Upper lobe of right lung (tissue), 1 donor: Measurements from ENCODE around the gene ZSWIM3. TPM values are rescaled to one million over a fixed set of nuclear protein-coding genes. Genes with fewer than 3 reads are reported as not detected.
"Not testable (repeated sequence)": the region's sequence is repeated elsewhere in the genome, so short reads cannot be mapped to it uniquely, and the experiment has no call there.

Source experiments
- ATAC-seq: fragments of 200-7000 bp; cut with Tn5 transposase; one replicate; pipeline ENCODE4 v1.9.1; 2020; ENCODE audit warnings: mild to moderate bottlenecking, moderate library complexity
- DNase-seq: peaks from one replicate; pipeline ENCODE4 v3.0.0-alpha.2; 2020
- H3K27ac ChIP-seq: fragments of 200-600 bp; one replicate; pipeline ENCODE4 v1.8.0; 2022
- H3K27me3 ChIP-seq: fragments of 200-600 bp; one replicate; pipeline ENCODE4 v1.8.0; 2022; ENCODE audit warnings: mild to moderate bottlenecking
- H3K36me3 ChIP-seq: fragments of 200-600 bp; one replicate; pipeline ENCODE4 v1.8.0; 2022
- H3K4me1 ChIP-seq: fragments of 200-600 bp; one replicate; pipeline ENCODE4 v1.8.0; 2022
- H3K4me3 ChIP-seq: fragments of 200-600 bp; one replicate; pipeline ENCODE4 v1.8.0; 2022; ENCODE audit warnings: mild to moderate bottlenecking
- H3K9me3 ChIP-seq: fragments of 200-600 bp; one replicate; pipeline ENCODE4 v1.8.0; 2022
- intact Hi-C: fragments of 100-400 bp; cut with DNase I; formaldehyde crosslinking; loops from one replicate; pipeline ENCODE4 v1.11.0; 2022
- total RNA-seq: library from RNA; stranded (reverse); fragmentation: NEBNext Ultra II Directional; extraction: Animal tissue kit (Norgen Biotek cat#: 25700); gene quantifications from one replicate; pipeline ENCODE4 v1.2.1, GENCODE V29; 2021
- TF ChIP-seq, protein P1 (sequence below): fragments of 200-600 bp; IDR thresholded peaks from one replicate; pipeline ENCODE4 v1.8.0; 2022; ENCODE audit warnings: antibody characterized with exemption
- donor health status: DM: no; HTN: yes; CAD: no; lungs with severe emphysema.

Gene ZSWIM3
- total RNA-seq, 1 donor from 2014 or later = 4.0 TPM

GRCh38 chr20:45872626-45873025 is 15.2 kb downstream of the ZSWIM3 start:
- intact Hi-C loops = no loop called here
- DNase-seq (no peak), ATAC-seq (no peak)

DNA sequence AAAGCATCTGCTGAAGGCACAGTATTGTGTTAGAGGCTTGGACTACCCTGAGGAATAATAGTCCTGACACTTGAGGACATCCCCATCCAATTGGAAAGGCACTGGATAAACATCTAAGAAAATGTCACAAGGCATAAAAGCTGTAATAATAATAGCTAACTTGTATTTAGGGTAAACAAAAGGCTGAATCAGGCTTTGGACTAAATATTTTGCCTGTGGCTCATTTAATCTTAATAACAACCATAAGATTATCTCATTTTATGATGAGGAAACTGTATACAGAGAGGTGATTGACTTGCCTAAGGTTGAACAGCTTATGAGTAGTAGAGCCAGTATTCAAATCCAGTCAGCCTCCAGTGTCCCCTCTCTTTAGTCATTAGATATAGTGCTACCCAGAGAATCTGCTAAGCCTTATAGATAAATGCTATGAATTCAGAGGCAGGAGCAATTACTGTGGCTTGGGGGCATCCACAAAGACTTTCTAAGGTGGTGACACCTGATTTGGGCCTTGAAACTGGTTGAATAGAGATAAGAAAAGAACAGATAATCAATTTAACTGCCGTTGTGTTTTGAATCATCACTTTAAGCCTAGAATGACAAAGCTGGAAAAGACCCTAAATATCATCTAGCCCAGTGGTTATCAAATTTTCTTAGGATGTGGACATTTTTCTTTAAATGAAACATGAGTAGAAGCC is 16.1 kb downstream of the ZSWIM3 start:
- H3K36me3 ChIP-seq = peaks cover 15% of the 10 kb centered on the region
- DNase-seq = no peak
- H3K4me3 ChIP-seq = no peak overlapping the region
- no peaks in the 10 kb centered on the region for H3K27me3 ChIP-seq
- no peaks in the 10 kb centered on the region for H3K4me1 ChIP-seq
- TF ChIP-seq, protein P1, sequence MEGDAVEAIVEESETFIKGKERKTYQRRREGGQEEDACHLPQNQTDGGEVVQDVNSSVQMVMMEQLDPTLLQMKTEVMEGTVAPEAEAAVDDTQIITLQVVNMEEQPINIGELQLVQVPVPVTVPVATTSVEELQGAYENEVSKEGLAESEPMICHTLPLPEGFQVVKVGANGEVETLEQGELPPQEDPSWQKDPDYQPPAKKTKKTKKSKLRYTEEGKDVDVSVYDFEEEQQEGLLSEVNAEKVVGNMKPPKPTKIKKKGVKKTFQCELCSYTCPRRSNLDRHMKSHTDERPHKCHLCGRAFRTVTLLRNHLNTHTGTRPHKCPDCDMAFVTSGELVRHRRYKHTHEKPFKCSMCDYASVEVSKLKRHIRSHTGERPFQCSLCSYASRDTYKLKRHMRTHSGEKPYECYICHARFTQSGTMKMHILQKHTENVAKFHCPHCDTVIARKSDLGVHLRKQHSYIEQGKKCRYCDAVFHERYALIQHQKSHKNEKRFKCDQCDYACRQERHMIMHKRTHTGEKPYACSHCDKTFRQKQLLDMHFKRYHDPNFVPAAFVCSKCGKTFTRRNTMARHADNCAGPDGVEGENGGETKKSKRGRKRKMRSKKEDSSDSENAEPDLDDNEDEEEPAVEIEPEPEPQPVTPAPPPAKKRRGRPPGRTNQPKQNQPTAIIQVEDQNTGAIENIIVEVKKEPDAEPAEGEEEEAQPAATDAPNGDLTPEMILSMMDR = no peak
- intact Hi-C loops = no loop called here
- ATAC-seq = no peak
- no peaks in the 10 kb centered on the region for H3K9me3 ChIP-seq
- H3K27ac ChIP-seq = no peak overlapping the region

More at GRCh38 chr20:45872626-45873025, 15.2 kb downstream of the ZSWIM3 start:
- no peak overlapping the region for H3K27ac ChIP-seq
- H3K9me3 ChIP-seq = no peaks in the 10 kb centered on the region
- no peaks in the 10 kb centered on the region for H3K4me1 ChIP-seq
- peaks cover 6% of the 10 kb centered on the region for H3K36me3 ChIP-seq
- no peaks in the 10 kb centered on the region for H3K27me3 ChIP-seq
- TF ChIP-seq, protein P1 = no peak
- no peak overlapping the region for H3K4me3 ChIP-seq

DNA sequence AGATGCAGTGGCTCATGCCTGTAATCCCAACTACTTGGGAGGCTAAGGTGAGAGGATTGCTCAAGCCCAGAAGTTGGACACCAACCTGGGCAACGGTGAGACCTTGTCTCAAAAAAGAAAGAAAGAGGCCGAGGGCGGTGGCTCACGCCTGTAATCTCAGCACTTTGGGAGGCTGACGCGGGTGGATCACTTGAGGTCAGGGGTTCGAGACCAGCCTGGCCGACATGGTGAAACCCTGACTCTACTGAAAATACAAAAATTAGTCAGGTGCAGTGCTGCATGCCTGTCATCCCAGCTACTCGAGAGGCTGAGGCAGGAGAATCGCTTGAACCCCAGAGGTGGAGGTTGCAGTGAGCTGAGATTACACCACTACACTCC is 16.7 kb downstream of the ZSWIM3 start:
- H3K4me1 ChIP-seq, H3K27ac ChIP-seq, H3K27me3 ChIP-seq, H3K9me3 ChIP-seq, DNase-seq, intact Hi-C loops, H3K4me3 ChIP-seq, ATAC-seq: not testable (repeated sequence)
- H3K36me3 ChIP-seq = peaks cover 18% of the 10 kb centered on the region

DNA sequence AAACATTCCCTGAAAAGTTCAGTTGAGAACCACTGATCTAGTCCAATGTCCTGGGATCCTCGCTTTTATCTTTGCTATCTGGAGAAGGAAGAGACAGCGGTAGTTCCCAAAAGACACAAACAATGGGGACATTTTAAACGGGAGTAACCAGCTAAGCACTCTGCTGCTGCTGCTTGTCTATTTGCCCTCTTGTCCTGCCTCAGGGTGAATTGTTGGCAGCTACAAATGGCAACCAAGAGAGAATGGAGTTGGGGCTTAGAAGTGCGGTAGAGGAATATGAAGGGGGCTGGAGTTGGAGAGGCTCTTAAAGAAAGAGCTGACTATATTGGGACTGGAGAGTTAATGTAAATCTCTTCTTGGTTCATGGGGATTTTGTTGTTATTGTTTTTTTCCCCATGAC is 17.2 kb downstream of the ZSWIM3 start:
- Histone ChIP-seq H3K27ac (no peak overlapping the region), H3K36me3 (peaks cover 18% of the 10 kb centered on the region), H3K4me3 (no peak overlapping the region), H3K27me3 (no peaks in the 10 kb centered on the region), H3K4me1 (no peaks in the 10 kb centered on the region), H3K9me3 (no peaks in the 10 kb centered on the region)
- ATAC-seq = no peak
- DNase-seq = no peak
- TF ChIP-seq, protein P1 = no peak
- intact Hi-C loops = no loop called here

DNA sequence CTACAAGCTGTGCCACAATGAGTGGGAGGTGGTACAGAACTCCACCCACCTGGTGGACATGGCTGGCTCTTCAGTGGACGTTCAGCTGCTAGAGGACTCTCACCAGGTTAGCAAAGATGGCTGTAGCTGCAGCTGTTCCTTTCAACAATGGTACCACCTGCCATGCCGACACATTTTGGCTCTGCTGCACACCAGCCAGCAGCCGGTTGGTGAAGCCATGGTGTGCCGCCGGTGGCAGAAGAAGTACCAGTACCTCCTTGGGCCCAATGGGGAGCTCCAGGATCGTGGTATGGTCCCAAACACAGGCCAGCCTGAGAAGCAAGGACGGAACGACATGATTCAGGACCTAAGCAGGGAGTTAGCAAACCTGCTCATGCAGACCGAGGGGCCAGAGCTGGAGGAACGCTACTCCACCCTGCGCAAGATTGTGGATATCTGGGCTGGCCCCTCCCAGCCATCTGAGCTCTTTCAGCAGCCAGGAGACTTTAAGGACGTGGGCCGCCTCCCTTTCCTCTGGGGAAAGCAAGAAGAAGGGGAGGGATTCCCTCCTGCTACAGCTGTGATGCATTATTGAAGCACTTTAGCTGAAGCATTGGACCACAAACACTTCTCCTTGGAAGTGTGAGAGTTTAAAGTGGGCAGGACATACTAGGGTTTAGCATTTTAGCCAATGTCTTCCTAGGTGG is 20.8 kb downstream of the ZSWIM3 start:
- H3K36me3 ChIP-seq = peaks cover 27% of the 10 kb centered on the region
- H3K27me3 ChIP-seq = no peaks in the 10 kb centered on the region
- intact Hi-C loops = no loop called here
- no peak for DNase-seq
- ATAC-seq = no peak
- H3K4me3 ChIP-seq = no peak overlapping the region
- TF ChIP-seq, protein P1 = no peak
- H3K9me3 ChIP-seq = no peaks in the 10 kb centered on the region
- H3K4me1 ChIP-seq = peaks cover 13% of the 10 kb centered on the region
- H3K27ac ChIP-seq = no peak overlapping the region

GRCh38 chr20:45880988-45881788 is 23.8 kb downstream of the ZSWIM3 start, which contains the start of gene ZSWIM1:
TSS of gene ZSWIM1 (plus strand) at chr20:45881227. CDS start at chr20:45882593, 1,366 bp downstream.
- peak within 1 kb of the TSS; percentile 80 for H3K4me3 ChIP-seq
- peak within 1 kb of the TSS; percentile 83 for H3K27ac ChIP-seq
- H3K9me3 ChIP-seq = no peaks in the 10 kb centered on the region
- peaks cover 34% of the 10 kb centered on the region for H3K36me3 ChIP-seq
- TF ChIP-seq, protein P1 = no peak
- no peaks in the 10 kb centered on the region for H3K27me3 ChIP-seq
- intact Hi-C loops = no loop called here
- peak; percentile 99 for DNase-seq
- peaks cover 13% of the 10 kb centered on the region for H3K4me1 ChIP-seq
- ATAC-seq = peak; percentile 99
